Endothelial cell of umbilical vein (primary cell): ENCODE measurements around the gene PHC3. TPM values are rescaled to one million over a fixed set of nuclear protein-coding genes. Genes with fewer than 3 reads are reported as not detected.

ENCODE experiments used
- BruUV-seq: library from RNA; stranded (reverse); fragments of 400-500 nt; replicated peaks from 2 replicates; lab custom pipeline; 2021; lab: Mats Ljungman, UMichigan
- CTCF ChIA-PET: fragments of 300-600, 350-600 bp; sonication (Branson Sonifier 250); formaldehyde crosslinking; loops from one replicate; lab custom pipeline; 2021; ENCODE audit warnings: antibody characterized with exemption, inconsistent platforms; lab: Charles Lee
- POLR2A ChIA-PET: fragments of 300-600, 350-600 bp; sonication (Branson Sonifier 250); formaldehyde crosslinking; loops from one replicate; lab custom pipeline; 2021; ENCODE audit warnings: antibody characterized with exemption, inconsistent platforms; lab: Charles Lee
- DNase-seq: peaks from one replicate; pipeline ENCODE4 v3.0.0-alpha.2; 2011; ENCODE audit warnings: low read depth, low spot score
- FAIRE-seq: peaks from 2 replicates; lab custom pipeline; 2011; peaks lifted over from hg19 to GRCh38; lab: Jason Lieb, UNC
- H2AFZ ChIP-seq: 2 replicates; pipeline ENCODE4 v1.6.0; 2012; ENCODE audit warnings: low read depth, low read length, control low read depth, inconsistent platforms
- H3K27ac ChIP-seq: 2 replicates; pipeline ENCODE4 v1.5.1; 2011; ENCODE audit warnings: low read depth, mild to moderate bottlenecking, control low read depth, low read length, moderate library complexity; ENCODE audit not compliant: insufficient read depth
- H3K27me3 ChIP-seq, 2 experiments: 2 replicates each; pipeline versions ENCODE4 v1.6.0 to v1.6.1; 2011; ENCODE audit warnings: low read length in 2 of 2, mixed read lengths in 1 of 2; ENCODE audit not compliant: control insufficient read depth in 2 of 2, insufficient read depth in 2 of 2
- H3K36me3 ChIP-seq, 2 experiments: 2 replicates in 1 of 2; 3 replicates in 1 of 2; pipeline ENCODE4 v1.5.1; 2011; ENCODE audit warnings: low read length in 2 of 2, mild to moderate bottlenecking in 1 of 2, moderate library complexity in 1 of 2; ENCODE audit not compliant: control insufficient read depth in 2 of 2, insufficient read depth in 2 of 2; ENCODE audit errors: extremely low read depth in 1 of 2
- H3K4me1 ChIP-seq: 3 replicates; pipeline ENCODE4 v1.5.1; 2011; ENCODE audit warnings: mild to moderate bottlenecking, low read length; ENCODE audit not compliant: control insufficient read depth, insufficient read depth; ENCODE audit errors: extremely low read depth
- H3K4me2 ChIP-seq: 2 replicates; pipeline ENCODE4 v1.6.1; 2011; ENCODE audit warnings: low read length, control low read depth, mixed read lengths; ENCODE audit not compliant: insufficient read depth
- H3K4me3 ChIP-seq, 3 experiments: fragments of 200-600 bp in 1 of 3; sonication (generic), shearing (Covaris generic) in 1 of 3; replicated peaks in 1 of 3; 2 replicates each; pipeline ENCODE4 v1.5.1; 2011 to 2016; ENCODE audit warnings: control low read depth in 3 of 3, low read length in 3 of 3, mild to moderate bottlenecking in 2 of 3, inconsistent platforms in 1 of 3, low read depth in 1 of 3, moderate library complexity in 1 of 3; ENCODE audit not compliant: insufficient read depth in 1 of 3
- H3K79me2 ChIP-seq: 2 replicates; pipeline ENCODE4 v1.6.0; 2012; ENCODE audit warnings: low read length, inconsistent platforms; ENCODE audit not compliant: control insufficient read depth, insufficient read depth
- H3K9ac ChIP-seq: replicated peaks from 2 replicates; pipeline ENCODE3; 2011; ENCODE audit warnings: low read length, control low read depth; ENCODE audit not compliant: insufficient read depth; ENCODE audit errors: extremely low read depth
- H3K9me1 ChIP-seq: replicated peaks from 3 replicates; pipeline ENCODE4 v1.6.0; 2011; ENCODE audit warnings: mild to moderate bottlenecking, low read length; ENCODE audit not compliant: control insufficient read depth, insufficient read depth; ENCODE audit errors: extremely low read depth
- H3K9me3 ChIP-seq: replicated peaks from 2 replicates; pipeline ENCODE4 v1.5.1; 2012; ENCODE audit warnings: low read length, inconsistent platforms; ENCODE audit not compliant: control insufficient read depth, insufficient read depth
- H4K20me1 ChIP-seq: replicated peaks from 2 replicates; pipeline ENCODE3; 2011; ENCODE audit warnings: mild to moderate bottlenecking, low read length; ENCODE audit not compliant: control insufficient read depth, insufficient read depth; ENCODE audit errors: extremely low read depth
- EZH2 ChIP-seq: IDR thresholded peaks from 2 replicates; pipeline ENCODE4 v1.6.1; 2012; ENCODE audit warnings: borderline replicate concordance, low read depth, mild to moderate bottlenecking, moderate library complexity, low read length, inconsistent platforms; ENCODE audit not compliant: severe bottlenecking
- FOS ChIP-seq: IDR thresholded peaks from 2 replicates; pipeline ENCODE4 v1.6.1; 2011; ENCODE audit warnings: mild to moderate bottlenecking, low read length, moderate library complexity, borderline replicate concordance; ENCODE audit not compliant: insufficient read depth
- GATA2 ChIP-seq: IDR thresholded peaks from 2 replicates; pipeline ENCODE4 v1.7.0; 2011; ENCODE audit warnings: low read depth, mild to moderate bottlenecking, moderate library complexity, mixed read lengths, low read length; ENCODE audit not compliant: insufficient read length, insufficient read depth
- JUN ChIP-seq: IDR thresholded peaks from 2 replicates; pipeline ENCODE4 v1.6.1; 2011; ENCODE audit warnings: borderline replicate concordance, low read depth; ENCODE audit not compliant: insufficient read length, insufficient read depth
- MYC ChIP-seq: IDR thresholded peaks from one replicate; pipeline ENCODE4 v1.6.1; 2011; ENCODE audit warnings: mild to moderate bottlenecking, low read depth, low read length
- POLR2A ChIP-seq: IDR thresholded peaks from 2 replicates; pipeline ENCODE4 v1.6.1; 2012; ENCODE audit warnings: low read depth, mild to moderate bottlenecking, control low read depth, low read length
- POLR2AphosphoS5 ChIP-seq: IDR thresholded peaks from 2 replicates; pipeline ENCODE4 v1.6.1; 2012; ENCODE audit warnings: low read depth, mild to moderate bottlenecking, control low read depth, low read length, moderate library complexity; ENCODE audit not compliant: insufficient read depth
- dilution Hi-C: fragments of 300-500 bp; cut with MboI; formaldehyde crosslinking; loops from one replicate; pipeline ENCODE4 v1.15.0; 2019; ENCODE audit warnings: low sequenced_read_pairs; ENCODE audit not compliant: extremely low pct_ligation_motif_present
- intact Hi-C: fragments of 100-400 bp; cut with micrococcal nuclease; formaldehyde crosslinking; loops from one replicate; pipeline ENCODE4 v1.10.0; 2022
- polyA plus RNA-seq, 4 experiments: library from polyadenylated mRNA; depleted of rRNA in 3 of 4; stranded (reverse) in 3 of 4; unstranded in 1 of 4; fragments of >200 nt; gene quantifications; 2 replicates each; pipeline versions ENCODE4 v1.2.1 to v1.2.3, GENCODE V29; 2011 to 2012; ENCODE audit warnings: missing spikeins in 1 of 4
- total RNA-seq: library from RNA; stranded (reverse); gene quantifications from 2 replicates; pipeline ENCODE4 v1.2.3, GENCODE V29; 2021
- TF ChIP-seq, protein P1 (sequence below), 2 donors: IDR thresholded peaks; 1 replicate in 1 of 2; 2 replicates in 1 of 2; pipeline ENCODE4 v1.5.1; 2011; ENCODE audit warnings: low read length in 2 of 2, mild to moderate bottlenecking in 2 of 2, moderate library complexity in 2 of 2, control low read depth in 1 of 2, inconsistent platforms in 1 of 2, low read depth in 1 of 2; ENCODE audit not compliant: insufficient read depth in 1 of 2; ENCODE audit errors: extremely low read depth in 1 of 2
- TF ChIP-seq, protein P2 (sequence below): IDR thresholded peaks from 2 replicates; pipeline ENCODE4 v1.6.1; 2011; ENCODE audit not compliant: insufficient read depth, insufficient read length

Gene PHC3
- total and polyA plus RNA-seq, 2 donors (not counting 3 experiments of a cell fraction or from before 2014, with no cell fraction given): 35.7 to 45.8 TPM

DNA sequence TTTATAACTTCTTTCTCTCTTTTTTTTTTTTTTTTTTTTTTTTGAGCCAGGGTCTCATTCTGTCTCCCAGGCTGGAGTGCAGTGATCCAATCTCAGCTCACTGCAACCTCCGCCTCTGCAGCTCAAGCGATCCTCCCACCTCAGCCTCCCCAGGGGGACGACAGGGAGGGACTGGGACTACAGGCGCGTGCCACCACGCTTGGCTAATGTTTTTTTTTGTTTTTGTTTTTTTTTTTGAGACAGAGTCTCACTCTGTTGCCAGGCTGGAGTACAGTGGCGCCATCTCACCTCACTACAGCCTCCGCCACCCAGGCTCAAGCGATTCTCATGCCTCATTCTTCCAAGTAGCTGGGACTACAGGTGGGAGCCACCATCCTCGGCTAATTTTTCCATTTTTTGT is 23.0 kb upstream of the PHC3 start:
- intact Hi-C loops (no loop called here), dilution Hi-C loops (no loop called here)
- Histone ChIP-seq H3K4me2 (no peak overlapping the region), H3K27ac (no peak overlapping the region), H3K9ac (no peak overlapping the region), H3K4me1 (no peaks in the 10 kb centered on the region), H2AFZ (no peak overlapping the region), H3K79me2 (no peaks in the 10 kb centered on the region), H3K9me3 (no peaks in the 10 kb centered on the region), H3K27me3 (peaks cover 4 to 5% of the 10 kb centered on the region in 2 experiments), H4K20me1 (no peaks in the 10 kb centered on the region), H3K36me3 (no peaks in the 10 kb centered on the region), H3K4me3 (no peak overlapping the region), H3K9me1 (no peaks in the 10 kb centered on the region)
- CTCF ChIA-PET: interaction anchor here (1.1 to 1.9 kb wide), 3 partner anchors 16 to 210 kb away, joined by 3 to 10 read pairs (median 5); partner anchors contain the start of gene PRKCI
- TF ChIP-seq, protein P1, sequence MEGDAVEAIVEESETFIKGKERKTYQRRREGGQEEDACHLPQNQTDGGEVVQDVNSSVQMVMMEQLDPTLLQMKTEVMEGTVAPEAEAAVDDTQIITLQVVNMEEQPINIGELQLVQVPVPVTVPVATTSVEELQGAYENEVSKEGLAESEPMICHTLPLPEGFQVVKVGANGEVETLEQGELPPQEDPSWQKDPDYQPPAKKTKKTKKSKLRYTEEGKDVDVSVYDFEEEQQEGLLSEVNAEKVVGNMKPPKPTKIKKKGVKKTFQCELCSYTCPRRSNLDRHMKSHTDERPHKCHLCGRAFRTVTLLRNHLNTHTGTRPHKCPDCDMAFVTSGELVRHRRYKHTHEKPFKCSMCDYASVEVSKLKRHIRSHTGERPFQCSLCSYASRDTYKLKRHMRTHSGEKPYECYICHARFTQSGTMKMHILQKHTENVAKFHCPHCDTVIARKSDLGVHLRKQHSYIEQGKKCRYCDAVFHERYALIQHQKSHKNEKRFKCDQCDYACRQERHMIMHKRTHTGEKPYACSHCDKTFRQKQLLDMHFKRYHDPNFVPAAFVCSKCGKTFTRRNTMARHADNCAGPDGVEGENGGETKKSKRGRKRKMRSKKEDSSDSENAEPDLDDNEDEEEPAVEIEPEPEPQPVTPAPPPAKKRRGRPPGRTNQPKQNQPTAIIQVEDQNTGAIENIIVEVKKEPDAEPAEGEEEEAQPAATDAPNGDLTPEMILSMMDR (IDR thresholded peaks at IDR 0.05; ENCODE audit: extremely low read depth in 1 of 2, insufficient read depth in 1 of 2, low read depth in 1 of 2, low read length in 2 of 2): no peak
- TF ChIP-seq GATA2: no peak
- FAIRE-seq (no peak), DNase-seq (no peak)
- no TSS peak for BruUV-seq
- POLR2A ChIA-PET: no interaction called here

DNA sequence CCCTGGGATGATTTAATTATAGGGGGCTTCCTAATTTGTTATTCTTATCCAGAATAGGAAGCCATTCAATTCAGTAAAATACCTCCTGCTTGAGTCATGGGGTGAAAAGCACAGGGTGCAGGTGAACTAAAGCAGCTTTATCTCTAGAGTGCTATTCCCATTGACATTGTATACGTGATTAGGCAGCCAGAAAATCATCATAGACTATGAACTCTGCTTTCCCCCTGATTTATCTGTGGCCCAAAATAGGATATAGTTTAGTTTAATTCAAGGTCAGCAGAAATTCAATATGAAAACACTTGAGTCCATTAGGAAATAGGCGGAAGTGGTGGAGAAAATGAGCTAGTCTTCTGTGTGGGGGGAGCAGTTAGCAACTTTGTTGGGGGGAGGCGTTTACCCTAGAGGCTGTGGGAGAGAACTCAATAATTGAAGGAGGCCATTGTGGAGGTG is 22.5 kb upstream of the PHC3 start:
- Histone ChIP-seq H2AFZ (no peak overlapping the region), H4K20me1 (no peaks in the 10 kb centered on the region), H3K9ac (no peak overlapping the region), H3K4me1 (no peaks in the 10 kb centered on the region), H3K4me3 (no peak overlapping the region), H3K36me3 (no peaks in the 10 kb centered on the region), H3K27me3 (peaks cover 7 to 9% of the 10 kb centered on the region in 2 experiments), H3K79me2 (no peaks in the 10 kb centered on the region), H3K4me2 (no peak overlapping the region), H3K27ac (no peak overlapping the region), H3K9me3 (no peaks in the 10 kb centered on the region), H3K9me1 (no peaks in the 10 kb centered on the region)
- TF ChIP-seq EZH2 (no peak), JUN (no peak), POLR2A (no peak), GATA2 (no peak), POLR2AphosphoS5 (no peak), FOS (no peak), MYC (no peak)
- TF ChIP-seq, protein P1 (IDR thresholded peaks at IDR 0.05; ENCODE audit: extremely low read depth in 1 of 2, insufficient read depth in 1 of 2, low read depth in 1 of 2, low read length in 2 of 2): no peak
- TF ChIP-seq, protein P2, sequence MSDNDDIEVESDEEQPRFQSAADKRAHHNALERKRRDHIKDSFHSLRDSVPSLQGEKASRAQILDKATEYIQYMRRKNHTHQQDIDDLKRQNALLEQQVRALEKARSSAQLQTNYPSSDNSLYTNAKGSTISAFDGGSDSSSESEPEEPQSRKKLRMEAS: no peak
- ChIA-PET POLR2A (no interaction called here), CTCF (interaction anchor here (1.1 to 1.9 kb wide), 3 partner anchors 16 to 210 kb away, joined by 3 to 10 read pairs (median 5); partner anchors contain the start of gene PRKCI)
- dilution Hi-C loops (no loop called here), intact Hi-C loops (no loop called here)
- no peak for DNase-seq
- no peak for FAIRE-seq
- no TSS peak for BruUV-seq
